Mesendoderm (in vitro differentiated cells): ENCODE data around the gene EGLN2.

Experiments used
- DNase-seq: peaks from one replicate; pipeline ENCODE4 v3.0.0; 2013
- H2AK5ac ChIP-seq: 2 replicates; pipeline ENCODE4 v1.6.1; 2013; ENCODE audit warnings: low read length, inconsistent platforms
- H2BK120ac ChIP-seq: 2 replicates; pipeline ENCODE4 v1.6.1; 2013; ENCODE audit warnings: low read depth, mild to moderate bottlenecking, low read length, moderate library complexity, mixed read lengths
- H2BK15ac ChIP-seq: replicated peaks from 2 replicates; pipeline ENCODE4 v1.6.1; 2013; ENCODE audit warnings: low read depth, mild to moderate bottlenecking, moderate library complexity
- H2BK5ac ChIP-seq: 2 replicates; pipeline ENCODE4 v1.6.1; 2013; ENCODE audit warnings: low read length, inconsistent platforms
- H3K18ac ChIP-seq: 2 replicates; pipeline ENCODE4 v1.6.1; 2013; ENCODE audit warnings: mild to moderate bottlenecking, low read length, mixed read lengths
- H3K23ac ChIP-seq: one replicate; pipeline ENCODE4 v1.6.1; 2013; ENCODE audit warnings: low read length
- H3K27ac ChIP-seq: 2 replicates; pipeline ENCODE4 v1.5.1; 2013; ENCODE audit warnings: low read depth, mild to moderate bottlenecking, inconsistent platforms, low read length, moderate library complexity
- H3K27me3 ChIP-seq: 2 replicates; pipeline ENCODE4 v1.6.1; 2013; ENCODE audit warnings: low read length, control low read depth, mild to moderate bottlenecking, inconsistent platforms; ENCODE audit not compliant: insufficient read depth, poor library complexity
- H3K36me3 ChIP-seq: 2 replicates; pipeline ENCODE4 v1.6.1; 2013; ENCODE audit warnings: low read length, inconsistent platforms; ENCODE audit not compliant: control insufficient read depth, insufficient read depth
- H3K4ac ChIP-seq: one replicate; pipeline ENCODE4 v1.6.1; 2013; ENCODE audit warnings: low read depth, mild to moderate bottlenecking, low read length, moderate library complexity
- H3K4me1 ChIP-seq: 2 replicates; pipeline ENCODE4 v1.6.1; 2013; ENCODE audit warnings: low read depth, low read length, inconsistent platforms; ENCODE audit not compliant: control insufficient read depth
- H3K4me2 ChIP-seq: 2 replicates; pipeline ENCODE4 v1.6.1; 2013; ENCODE audit warnings: low read length
- H3K4me3 ChIP-seq: 2 replicates; pipeline ENCODE4 v1.5.1; 2013; ENCODE audit warnings: mild to moderate bottlenecking, low read length
- H3K56ac ChIP-seq: one replicate; pipeline ENCODE4 v1.6.1; 2013; ENCODE audit warnings: low read length
- H3K79me1 ChIP-seq: 2 replicates; pipeline ENCODE4 v1.6.1; 2013; ENCODE audit warnings: low read length, inconsistent platforms
- H3K79me2 ChIP-seq: 2 replicates; pipeline ENCODE4 v1.6.1; 2013; ENCODE audit warnings: mild to moderate bottlenecking, low read length; ENCODE audit not compliant: control insufficient read depth, insufficient read depth
- H3K9ac ChIP-seq: 2 replicates; pipeline ENCODE4 v1.6.1; 2013; ENCODE audit warnings: low read length, inconsistent platforms
- H4K5ac ChIP-seq: one replicate; pipeline ENCODE4 v1.6.1; 2013; ENCODE audit warnings: low read length
- H4K8ac ChIP-seq: one replicate; pipeline ENCODE4 v1.6.1; 2013; ENCODE audit warnings: low read depth, mild to moderate bottlenecking, control low read depth, low read length, moderate library complexity
- WGBS: extraction: QIAGEN DNeasy Blood & Tissue Kit; methylation state at CpG from one replicate; pipeline ENCODE4 v1.1.7; 2013; ENCODE audit warnings: low lambda C conversion rate, missing lambda C conversion rate; ENCODE audit not compliant: insufficient coverage; ENCODE audit errors: extremely low coverage; 5-methylcytosine and 5-hydroxymethylcytosine counted together

Gene EGLN2

GRCh38 chr19:40801426-40802299 is 2.7 kb downstream of the EGLN2 start:
- WGBS: no CpG with 5 or more reads among the region's 13 CpGs
- Histone ChIP-seq H3K27ac (no peak overlapping the region), H3K4me1 (peaks cover 8% of the 10 kb centered on the region)

GRCh38 chr19:40802300-40803169 is 3.5 kb downstream of the EGLN2 start:
- no peak for DNase-seq
- Histone ChIP-seq H3K36me3 (peaks cover 3% of the 10 kb centered on the region), H3K27ac (no peak overlapping the region), H3K18ac (no peak overlapping the region), H3K4ac (no peak overlapping the region), H3K23ac (no peak overlapping the region), H2BK5ac (no peak overlapping the region), H4K5ac (no peak overlapping the region), H2BK15ac (no peak overlapping the region), H3K27me3 (no peaks in the 10 kb centered on the region), H3K9ac (peak overlapping the region; percentile 8), H3K79me1 (peaks cover 31% of the 10 kb centered on the region), H3K79me2 (peaks cover 63% of the 10 kb centered on the region), H2BK120ac (no peak overlapping the region), H4K8ac (no peak overlapping the region), H3K4me2 (no peak overlapping the region), H2AK5ac (no peak overlapping the region), H3K4me3 (no peak overlapping the region), H3K56ac (peak overlapping the region; percentile 69), H3K4me1 (peaks cover 8% of the 10 kb centered on the region)
- WGBS: no CpG with 5 or more reads among the region's 11 CpGs

More at GRCh38 chr19:40801426-40802299, 2.7 kb downstream of the EGLN2 start:
- peaks cover 2% of the 10 kb centered on the region for H3K36me3 ChIP-seq
- H3K9ac ChIP-seq: peak overlapping the region; percentile 97
- no peak overlapping the region for H3K23ac ChIP-seq
- H2BK15ac ChIP-seq: no peak overlapping the region
- no peak overlapping the region for H2BK5ac ChIP-seq
- no peak overlapping the region for H4K8ac ChIP-seq
- no peak overlapping the region for H3K18ac ChIP-seq
- no peak overlapping the region for H4K5ac ChIP-seq
- no peak for DNase-seq
- no peak overlapping the region for H2BK120ac ChIP-seq
- H3K27me3 ChIP-seq: no peaks in the 10 kb centered on the region
- no peak overlapping the region for H3K4ac ChIP-seq
- H3K56ac ChIP-seq: peak overlapping the region; percentile 69
- no peak overlapping the region for H3K4me3 ChIP-seq
- peaks cover 60% of the 10 kb centered on the region for H3K79me2 ChIP-seq
- H3K4me2 ChIP-seq: peak overlapping the region; percentile 1
- H2AK5ac ChIP-seq: no peak overlapping the region
- H3K79me1 ChIP-seq: peaks cover 26% of the 10 kb centered on the region

GRCh38 chr19:40803170-40803856 is 4.3 kb downstream of the EGLN2 start:
- H3K23ac ChIP-seq: no peak overlapping the region
- no peak overlapping the region for H2AK5ac ChIP-seq
- H3K4ac ChIP-seq: no peak overlapping the region
- H3K4me2 ChIP-seq: no peak overlapping the region
- H3K4me3 ChIP-seq: no peak overlapping the region
- H3K79me2 ChIP-seq: peaks cover 63% of the 10 kb centered on the region
- H2BK5ac ChIP-seq: no peak overlapping the region
- H4K8ac ChIP-seq: no peak overlapping the region
- peaks cover 35% of the 10 kb centered on the region for H3K79me1 ChIP-seq
- no peak overlapping the region for H3K18ac ChIP-seq
- peaks cover 6% of the 10 kb centered on the region for H3K36me3 ChIP-seq
- no peak for DNase-seq
- no peak overlapping the region for H3K27ac ChIP-seq
- no peak overlapping the region for H4K5ac ChIP-seq
- H3K4me1 ChIP-seq: peaks cover 8% of the 10 kb centered on the region
- H3K9ac ChIP-seq: peak overlapping the region; percentile 8
- no peak overlapping the region for H3K56ac ChIP-seq
- no peaks in the 10 kb centered on the region for H3K27me3 ChIP-seq
- no peak overlapping the region for H2BK15ac ChIP-seq
- no CpG with 5 or more reads among the region's 9 CpGs for WGBS
- H2BK120ac ChIP-seq: no peak overlapping the region

- Histone ChIP-seq H4K8ac (no peak overlapping the region), H4K5ac (no peak overlapping the region), H3K4me3 (no peak overlapping the region), H2BK120ac (no peak overlapping the region), H3K4me2 (no peak overlapping the region), H3K18ac (no peak overlapping the region), H2BK5ac (no peak overlapping the region), H3K4me1 (peaks cover 8% of the 10 kb centered on the region), H3K27me3 (no peaks in the 10 kb centered on the region), H3K36me3 (peaks cover 10% of the 10 kb centered on the region), H3K79me2 (peaks cover 63% of the 10 kb centered on the region), H3K56ac (peak overlapping the region; percentile 12), H3K23ac (no peak overlapping the region), H3K4ac (no peak overlapping the region), H2BK15ac (no peak overlapping the region), H3K79me1 (peaks cover 38% of the 10 kb centered on the region), H3K9ac (no peak overlapping the region), H3K27ac (no peak overlapping the region), H2AK5ac (no peak overlapping the region)
- no CpG with 5 or more reads among the region's 6 CpGs for WGBS
- peak; percentile 64 for DNase-seq
These were observed 5.1 kb downstream of the EGLN2 start for GRCh38 chr19:40803857-40804782.

GRCh38 chr19:40804783-40805242 is 5.8 kb downstream of the EGLN2 start:
- H3K23ac ChIP-seq: no peak overlapping the region
- H3K79me2 ChIP-seq: peaks cover 58% of the 10 kb centered on the region
- no peak overlapping the region for H2BK15ac ChIP-seq
- no peak overlapping the region for H2BK5ac ChIP-seq
- DNase-seq: no peak
- H3K56ac ChIP-seq: no peak overlapping the region
- H2BK120ac ChIP-seq: no peak overlapping the region
- H3K79me1 ChIP-seq: peaks cover 38% of the 10 kb centered on the region
- H3K4me2 ChIP-seq: no peak overlapping the region
- no peak overlapping the region for H4K5ac ChIP-seq
- H3K27ac ChIP-seq: no peak overlapping the region
- no CpG with 5 or more reads among the region's 7 CpGs for WGBS
- peaks cover 10% of the 10 kb centered on the region for H3K36me3 ChIP-seq
- no peak overlapping the region for H2AK5ac ChIP-seq
- H4K8ac ChIP-seq: no peak overlapping the region
- H3K18ac ChIP-seq: no peak overlapping the region
- no peak overlapping the region for H3K4me3 ChIP-seq
- no peak overlapping the region for H3K4ac ChIP-seq
- H3K27me3 ChIP-seq: no peaks in the 10 kb centered on the region
- no peak overlapping the region for H3K9ac ChIP-seq
- peaks cover 8% of the 10 kb centered on the region for H3K4me1 ChIP-seq
